OCI-LY3 (cell line): ENCODE results near the gene UNC13A.

Experiments used
- H2AFZ ChIP-seq: fragments of 200-600, 300-600 bp; shearing (Covaris generic); 2 replicates; pipeline ENCODE4 v1.6.0; 2014; ENCODE audit warnings: antibody characterized with exemption, low read depth, low read length
- H3K27ac ChIP-seq: fragments of 200-600, 300-600 bp; sonication (generic); 2 replicates; pipeline ENCODE4 v1.5.1; 2014; ENCODE audit warnings: mild to moderate bottlenecking, low read length, moderate library complexity, mixed read lengths
- H3K27me3 ChIP-seq: fragments of 200-600, 300-600 bp; sonication (generic); 2 replicates; pipeline ENCODE4 v1.6.1; 2014; ENCODE audit warnings: low read depth, low read length, mixed read lengths
- H3K36me3 ChIP-seq: fragments of 200-600, 300-600 bp; sonication (generic); replicated peaks from 2 replicates; pipeline ENCODE3; 2014; ENCODE audit warnings: low read depth, low read length, mixed read lengths
- H3K4me1 ChIP-seq: fragments of 300-600, 200-600 bp; sonication (generic); 2 replicates; pipeline ENCODE4 v1.6.1; 2014; ENCODE audit warnings: low read length, mixed read lengths
- H3K4me2 ChIP-seq: fragments of 200-600, 300-600 bp; sonication (generic); 2 replicates; pipeline ENCODE4 v1.6.1; 2014; ENCODE audit warnings: low read length, mixed read lengths
- H3K4me3 ChIP-seq: fragments of 300-600, 200-600 bp; sonication (generic); 2 replicates; pipeline ENCODE4 v1.5.1; 2014; ENCODE audit warnings: antibody characterized with exemption, mild to moderate bottlenecking, low read length, moderate library complexity
- H3K79me2 ChIP-seq: fragments of 300-600, 200-600 bp; shearing (Covaris generic); 2 replicates; pipeline ENCODE4 v1.6.1; 2014; ENCODE audit warnings: mild to moderate bottlenecking, low read length, mixed read lengths
- H3K9ac ChIP-seq: fragments of 300-600, 200-600 bp; shearing (Covaris generic); 2 replicates; pipeline ENCODE4 v1.6.0; 2014; ENCODE audit warnings: mild to moderate bottlenecking, low read length, moderate library complexity
- H3K9me3 ChIP-seq: fragments of 200-600, 300-600 bp; shearing (Covaris generic); 2 replicates; pipeline ENCODE4 v1.6.1; 2014; ENCODE audit warnings: low read length, mixed read lengths; ENCODE audit not compliant: insufficient read depth
- H4K20me1 ChIP-seq: fragments of 200-600, 300-600 bp; sonication (generic); 2 replicates; pipeline ENCODE4 v1.6.1; 2016; ENCODE audit warnings: low read length, mixed read lengths; ENCODE audit not compliant: insufficient read depth
- CTCF ChIP-seq: fragments of 200-600, 300-600 bp; sonication (generic); IDR thresholded peaks from 2 replicates; pipeline ENCODE4 v1.5.1; 2014; ENCODE audit warnings: antibody characterized with exemption, low read length, low read depth
- EZH2phosphoT487 ChIP-seq: fragments of 200-600 bp; shearing (Covaris generic); IDR thresholded peaks from 2 replicates; pipeline ENCODE4 v1.6.1; 2018; ENCODE audit warnings: antibody characterized with exemption, mixed run types, low read depth

Gene UNC13A

GRCh38 chr19:17687857-17688784, at the start of gene UNC13A:
Gene UNC13A, minus strand, starts transcription at chr19:17688354. Its CDS starts 155 bp downstream, at chr19:17688199.
- no peak within 1 kb of the TSS for H3K9ac ChIP-seq

GRCh38 chr19:17737690-17738153, 49.6 kb upstream of the UNC13A start:
- Histone ChIP-seq H4K20me1 (peaks cover under 1% of the 10 kb centered on the region; the same call in 1 of the 2 replicates), H3K9me3 (peaks cover 9% of the 10 kb centered on the region; the same call in 1 of the 2 replicates), H3K27ac (0 out of 2 replicates have a peak overlapping the region, but pooled peaks have one; percentile 5), H3K36me3 (peaks cover 48% of the 10 kb centered on the region), H3K9ac (no peak overlapping the region), H3K4me2 (no peak overlapping the region), H3K27me3 (no peaks in the 10 kb centered on the region), H3K79me2 (peaks cover 2% of the 10 kb centered on the region; the same call in 1 of the 2 replicates), H2AFZ (no peak overlapping the region), H3K4me3 (no peak overlapping the region), H3K4me1 (peaks cover 19% of the 10 kb centered on the region)
- no peak for TF ChIP-seq CTCF
- no peak for TF ChIP-seq EZH2phosphoT487

More at GRCh38 chr19:17687857-17688784, at the start of gene UNC13A:
- Histone ChIP-seq H3K27ac (no peak within 1 kb of the TSS), H3K4me3 (no peak within 1 kb of the TSS), H3K4me1 (peaks cover 3% of the 10 kb centered on the region; the same call in 1 of the 2 replicates), H3K9me3 (no peaks in the 10 kb centered on the region), H3K27me3 (peaks cover 30% of the 10 kb centered on the region), H3K36me3 (no peaks in the 10 kb centered on the region), H4K20me1 (no peaks in the 10 kb centered on the region), H2AFZ (no peak within 1 kb of the TSS), H3K4me2 (no peak within 1 kb of the TSS), H3K79me2 (no peaks in the 10 kb centered on the region)
- no peak for TF ChIP-seq EZH2phosphoT487
- no peak for TF ChIP-seq CTCF

GRCh38 chr19:17735410-17735809, 47.3 kb upstream of the UNC13A start:
- peaks cover 19% of the 10 kb centered on the region for H3K4me1 ChIP-seq
- H2AFZ ChIP-seq = no peak overlapping the region
- H3K79me2 ChIP-seq = peaks cover 20% of the 10 kb centered on the region
- no peak overlapping the region for H3K4me3 ChIP-seq
- H3K9ac ChIP-seq = no peak overlapping the region
- H3K27ac ChIP-seq = no peak overlapping the region
- peaks cover 47% of the 10 kb centered on the region for H3K36me3 ChIP-seq
- no peaks in the 10 kb centered on the region for H3K27me3 ChIP-seq
- TF ChIP-seq EZH2phosphoT487 (no peak), CTCF (no peak)
- H3K4me2 ChIP-seq = no peak overlapping the region
- H4K20me1 ChIP-seq = peaks cover 9% of the 10 kb centered on the region
- no peaks in the 10 kb centered on the region for H3K9me3 ChIP-seq

- peaks cover 8% of the 10 kb centered on the region for H3K4me1 ChIP-seq
- H3K4me2 ChIP-seq = no peak overlapping the region
- H4K20me1 ChIP-seq = peaks cover 9% of the 10 kb centered on the region
- H2AFZ ChIP-seq = no peak overlapping the region
- no peak overlapping the region for H3K27ac ChIP-seq
- no peaks in the 10 kb centered on the region for H3K9me3 ChIP-seq
- peaks cover 30% of the 10 kb centered on the region for H3K79me2 ChIP-seq
- no peak overlapping the region for H3K4me3 ChIP-seq
- TF ChIP-seq EZH2phosphoT487 = no peak
- no peak for TF ChIP-seq CTCF
- H3K9ac ChIP-seq = no peak overlapping the region
- H3K27me3 ChIP-seq = no peaks in the 10 kb centered on the region
- H3K36me3 ChIP-seq = peaks cover 57% of the 10 kb centered on the region
Measured at GRCh38 chr19:17734146-17734545, 46.0 kb upstream of the UNC13A start.
